ENCODE results near the gene MAN2B1.

DNA sequence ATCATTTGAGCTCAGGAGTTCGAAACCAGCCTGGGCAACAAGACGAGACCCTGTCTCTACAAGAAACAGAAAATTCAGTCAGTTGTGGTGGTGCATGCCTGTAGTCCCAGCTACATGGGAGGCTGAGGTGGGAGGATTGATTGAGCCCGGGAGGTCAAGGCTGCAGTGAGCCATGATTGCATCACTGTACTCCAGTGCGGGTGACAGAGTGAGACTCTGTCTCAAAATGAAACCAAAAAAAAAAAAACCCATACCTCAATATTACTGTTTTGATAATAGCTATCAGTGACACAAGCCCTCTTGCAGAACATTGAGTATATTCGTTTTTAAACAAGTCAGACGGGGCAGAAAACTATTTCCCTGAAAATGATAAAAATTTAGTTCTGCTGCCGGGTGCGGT, 39.6 kb downstream of the MAN2B1 start:
- TF ChIP-seq, protein P1, sequence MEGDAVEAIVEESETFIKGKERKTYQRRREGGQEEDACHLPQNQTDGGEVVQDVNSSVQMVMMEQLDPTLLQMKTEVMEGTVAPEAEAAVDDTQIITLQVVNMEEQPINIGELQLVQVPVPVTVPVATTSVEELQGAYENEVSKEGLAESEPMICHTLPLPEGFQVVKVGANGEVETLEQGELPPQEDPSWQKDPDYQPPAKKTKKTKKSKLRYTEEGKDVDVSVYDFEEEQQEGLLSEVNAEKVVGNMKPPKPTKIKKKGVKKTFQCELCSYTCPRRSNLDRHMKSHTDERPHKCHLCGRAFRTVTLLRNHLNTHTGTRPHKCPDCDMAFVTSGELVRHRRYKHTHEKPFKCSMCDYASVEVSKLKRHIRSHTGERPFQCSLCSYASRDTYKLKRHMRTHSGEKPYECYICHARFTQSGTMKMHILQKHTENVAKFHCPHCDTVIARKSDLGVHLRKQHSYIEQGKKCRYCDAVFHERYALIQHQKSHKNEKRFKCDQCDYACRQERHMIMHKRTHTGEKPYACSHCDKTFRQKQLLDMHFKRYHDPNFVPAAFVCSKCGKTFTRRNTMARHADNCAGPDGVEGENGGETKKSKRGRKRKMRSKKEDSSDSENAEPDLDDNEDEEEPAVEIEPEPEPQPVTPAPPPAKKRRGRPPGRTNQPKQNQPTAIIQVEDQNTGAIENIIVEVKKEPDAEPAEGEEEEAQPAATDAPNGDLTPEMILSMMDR (CRISPR knock-in tag; IDR thresholded peaks at IDR 0.05): no peak
- TF ChIP-seq SPEN (CRISPR knock-in tag; IDR thresholded peaks at IDR 0.05; ENCODE audit: low read depth) (no peak), ZNF30 (CRISPR knock-in tag; IDR thresholded peaks at IDR 0.05) (no peak), TCF7 (IDR thresholded peaks at IDR 0.05; ENCODE audit: low read depth) (no peak), MXI1 (IDR thresholded peaks at IDR 0.05; ENCODE audit: borderline replicate concordance, low read depth, low read length) (no peak), SNRNP70 (IDR thresholded peaks at IDR 0.05; ENCODE audit: low read depth, low read length) (no peak), ZMAT3 (CRISPR knock-in tag; conservative IDR thresholded peaks at IDR 0.05) (no peak), ZNF143 (CRISPR knock-in tag; IDR thresholded peaks at IDR 0.05) (no peak), ZZZ3 (CRISPR knock-in tag; IDR thresholded peaks at IDR 0.05; ENCODE audit: borderline replicate concordance) (no peak), ELF4 (CRISPR knock-in tag; IDR thresholded peaks at IDR 0.05; ENCODE audit: borderline replicate concordance) (no peak), ZNF292 (CRISPR knock-in tag; IDR thresholded peaks at IDR 0.05; ENCODE audit: borderline replicate concordance, low read depth) (no peak)

Data from HepG2 (cell line).